Activated gamma-delta T cell treated with anti-CD3 and anti-CD28 coated beads, Interleukin-2, amount 50 U/mL, for 16 hours (primary cell): ENCODE measurements around the gene DHRS7C.

Experiments
- DNase-seq: peaks from one replicate; pipeline ENCODE4 v3.0.0-alpha.2; 2020; ENCODE audit warnings: low read depth

Gene DHRS7C, protein sequence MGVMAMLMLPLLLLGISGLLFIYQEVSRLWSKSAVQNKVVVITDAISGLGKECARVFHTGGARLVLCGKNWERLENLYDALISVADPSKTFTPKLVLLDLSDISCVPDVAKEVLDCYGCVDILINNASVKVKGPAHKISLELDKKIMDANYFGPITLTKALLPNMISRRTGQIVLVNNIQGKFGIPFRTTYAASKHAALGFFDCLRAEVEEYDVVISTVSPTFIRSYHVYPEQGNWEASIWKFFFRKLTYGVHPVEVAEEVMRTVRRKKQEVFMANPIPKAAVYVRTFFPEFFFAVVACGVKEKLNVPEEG

DNA sequence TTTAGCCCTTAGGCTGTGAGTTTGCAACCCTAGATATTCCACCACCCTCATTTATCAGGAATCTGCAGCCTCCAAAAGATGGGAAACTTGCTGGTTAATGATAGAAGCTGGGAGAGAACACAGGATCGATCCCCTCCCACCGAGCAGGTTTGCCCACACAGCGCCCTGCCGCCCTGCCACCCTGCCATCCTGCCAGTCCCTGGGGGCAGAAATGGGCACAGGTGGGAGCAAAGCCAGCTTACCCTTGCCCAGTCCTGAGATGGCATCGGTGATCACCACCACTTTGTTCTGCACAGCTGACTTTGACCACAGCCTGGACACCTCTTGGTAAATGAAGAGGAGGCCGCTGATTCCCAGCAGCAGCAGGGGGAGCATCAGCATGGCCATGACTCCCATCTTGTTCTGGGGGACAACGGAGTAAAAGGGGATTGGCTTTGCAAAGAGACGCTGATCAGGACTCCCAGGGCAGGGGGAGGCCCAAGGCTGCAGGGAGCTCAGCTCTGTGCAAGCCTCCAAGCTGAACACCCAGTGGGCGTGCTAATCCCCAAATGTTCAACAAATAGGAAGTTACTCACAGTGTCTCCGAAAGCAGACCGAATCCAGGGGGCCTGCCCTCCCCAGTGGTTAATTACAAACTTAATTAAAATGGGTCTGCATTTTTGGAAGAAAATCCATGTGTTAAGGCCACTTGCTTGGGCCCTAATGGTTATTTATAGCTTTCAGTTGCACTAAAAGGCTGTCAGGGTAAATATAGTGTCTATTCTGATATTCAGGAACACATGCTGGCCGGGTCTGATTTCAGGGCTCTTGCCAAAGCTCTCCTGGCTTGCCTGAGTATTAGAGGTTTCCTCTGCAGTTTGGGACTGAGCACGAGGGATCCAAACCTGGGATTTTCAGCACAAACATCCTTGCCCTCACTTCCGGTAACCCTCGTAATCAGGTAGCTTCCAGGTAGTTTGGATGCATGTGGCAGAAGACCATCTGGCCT, at the start of gene DHRS7C:
DHRS7C (minus strand) TSS at position 704 of the 988 bp plus-strand sequence; CDS start at position 396, 308 bp downstream.
- DNase-seq: no peak

DNA sequence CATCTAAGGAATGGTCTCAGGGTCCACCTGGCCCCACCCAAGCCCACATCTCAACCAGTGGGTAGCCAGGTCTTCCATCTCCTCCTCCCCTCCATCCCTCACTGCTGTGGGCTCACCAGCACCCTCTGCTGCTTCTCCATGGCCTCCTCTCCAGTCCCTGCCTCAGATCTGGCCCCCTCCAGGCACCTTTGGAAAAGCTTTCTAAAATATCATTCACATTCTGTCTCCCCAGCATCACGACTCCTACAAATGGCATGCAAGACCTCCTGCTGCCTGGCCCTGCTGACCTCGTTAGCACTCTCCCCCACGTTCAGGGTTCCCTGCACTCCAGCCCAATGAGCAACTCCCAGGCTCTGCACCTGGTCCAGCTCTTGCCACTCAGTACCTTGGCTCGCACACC, 48.0 kb upstream of the DHRS7C start:
- no peak for DNase-seq

DNA sequence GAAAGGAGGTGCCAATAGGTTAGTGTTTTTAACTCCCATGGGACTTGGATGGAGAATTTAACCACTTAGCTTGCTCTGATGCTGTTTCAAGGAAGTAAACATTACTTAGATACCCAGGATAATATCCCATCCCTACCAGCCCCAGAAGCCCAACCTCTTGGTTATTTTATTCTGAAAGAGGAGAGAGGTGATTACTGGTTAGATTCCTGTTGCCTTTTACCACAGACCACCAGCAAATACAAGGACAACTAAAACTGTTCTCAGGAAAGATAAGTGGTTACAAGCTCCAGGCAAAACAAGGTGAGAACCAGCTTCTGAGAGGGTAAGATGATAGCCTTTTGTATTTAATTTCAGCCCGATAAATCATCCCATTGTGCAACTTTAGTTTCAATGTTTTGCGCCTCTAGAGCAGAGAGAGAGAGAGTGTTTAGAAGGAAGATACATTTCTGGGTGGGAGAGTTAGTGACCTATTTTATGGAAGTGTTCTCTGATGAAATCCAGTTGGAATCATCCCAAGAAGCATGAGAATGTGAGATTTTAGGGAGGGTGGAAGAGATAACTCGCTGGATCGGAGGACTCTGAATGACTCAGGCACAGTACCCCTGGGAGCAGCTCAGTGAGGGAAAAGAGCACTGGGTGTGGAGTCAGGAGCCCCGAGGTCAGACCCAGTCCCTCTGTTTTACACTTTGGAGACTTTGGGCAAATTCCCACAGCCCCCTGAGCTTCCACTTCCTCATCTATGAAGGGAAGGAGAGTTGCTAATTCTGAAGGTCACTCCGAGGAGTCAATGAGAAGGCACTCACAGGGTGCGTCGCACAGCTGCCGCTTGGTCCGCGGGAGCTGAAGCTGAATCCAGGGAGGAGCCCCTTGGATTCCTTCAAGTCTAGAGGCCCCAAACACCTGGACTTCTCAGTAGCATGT, 46.4 kb upstream of the DHRS7C start:
- no peak for DNase-seq

DNA sequence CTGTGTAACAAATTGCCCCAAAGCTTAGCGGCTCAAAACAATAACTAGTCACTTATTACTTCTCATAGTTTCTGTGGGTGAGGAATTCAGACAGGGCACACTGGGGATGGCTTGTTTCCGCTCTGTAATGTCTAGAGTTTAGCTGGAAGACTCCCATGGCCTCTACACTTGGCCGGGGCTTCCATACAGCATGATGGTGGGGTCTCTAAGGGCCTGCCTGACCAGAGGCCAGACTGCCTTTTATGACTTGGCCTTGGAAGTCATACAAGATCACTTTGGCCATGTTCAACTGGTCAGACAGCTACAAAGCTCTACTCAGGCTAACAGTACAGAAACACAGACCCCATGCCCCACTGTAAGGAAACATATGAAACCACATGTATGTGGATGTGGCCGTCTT, 42.5 kb upstream of the DHRS7C start:
- no peak for DNase-seq

DNA sequence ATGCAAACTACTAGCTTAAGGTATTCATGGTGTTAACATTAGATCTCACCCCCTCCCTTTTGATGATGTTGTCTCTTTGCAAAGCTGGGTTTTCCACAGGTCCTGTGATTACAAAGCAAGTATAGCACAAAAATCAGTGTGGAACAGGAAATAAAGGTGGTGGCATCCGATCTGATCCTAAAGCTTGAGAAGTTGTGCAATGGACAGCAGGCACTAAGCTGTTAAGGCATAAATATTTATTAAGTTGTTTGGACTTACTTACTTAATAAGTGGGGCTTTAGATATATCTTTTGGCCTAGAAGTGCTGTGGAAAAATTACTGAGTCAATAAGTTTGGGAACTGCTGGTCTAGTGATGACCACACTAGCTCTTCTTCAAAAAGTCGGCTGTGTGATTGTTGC, 39.3 kb upstream of the DHRS7C start:
- no peak for DNase-seq

DNA sequence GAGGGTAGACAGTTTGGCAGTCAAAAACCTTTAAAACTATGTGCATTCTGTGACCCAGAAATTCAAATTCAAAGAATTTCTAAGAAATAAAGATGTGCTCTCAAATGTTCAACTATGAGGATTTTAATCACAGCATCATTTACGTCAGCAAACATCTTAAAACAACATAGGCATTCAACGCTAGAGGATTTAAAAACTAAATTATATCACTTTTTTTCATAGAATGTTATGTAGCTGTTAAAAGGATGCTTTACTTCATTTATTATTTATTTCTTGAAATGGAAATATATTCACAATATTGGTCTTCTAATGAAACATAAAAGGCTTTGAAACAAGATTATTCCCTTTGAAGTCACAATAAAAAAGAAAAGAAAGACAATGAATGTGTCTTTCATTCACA, 38.0 kb upstream of the DHRS7C start:
- DNase-seq: no peak

DNA sequence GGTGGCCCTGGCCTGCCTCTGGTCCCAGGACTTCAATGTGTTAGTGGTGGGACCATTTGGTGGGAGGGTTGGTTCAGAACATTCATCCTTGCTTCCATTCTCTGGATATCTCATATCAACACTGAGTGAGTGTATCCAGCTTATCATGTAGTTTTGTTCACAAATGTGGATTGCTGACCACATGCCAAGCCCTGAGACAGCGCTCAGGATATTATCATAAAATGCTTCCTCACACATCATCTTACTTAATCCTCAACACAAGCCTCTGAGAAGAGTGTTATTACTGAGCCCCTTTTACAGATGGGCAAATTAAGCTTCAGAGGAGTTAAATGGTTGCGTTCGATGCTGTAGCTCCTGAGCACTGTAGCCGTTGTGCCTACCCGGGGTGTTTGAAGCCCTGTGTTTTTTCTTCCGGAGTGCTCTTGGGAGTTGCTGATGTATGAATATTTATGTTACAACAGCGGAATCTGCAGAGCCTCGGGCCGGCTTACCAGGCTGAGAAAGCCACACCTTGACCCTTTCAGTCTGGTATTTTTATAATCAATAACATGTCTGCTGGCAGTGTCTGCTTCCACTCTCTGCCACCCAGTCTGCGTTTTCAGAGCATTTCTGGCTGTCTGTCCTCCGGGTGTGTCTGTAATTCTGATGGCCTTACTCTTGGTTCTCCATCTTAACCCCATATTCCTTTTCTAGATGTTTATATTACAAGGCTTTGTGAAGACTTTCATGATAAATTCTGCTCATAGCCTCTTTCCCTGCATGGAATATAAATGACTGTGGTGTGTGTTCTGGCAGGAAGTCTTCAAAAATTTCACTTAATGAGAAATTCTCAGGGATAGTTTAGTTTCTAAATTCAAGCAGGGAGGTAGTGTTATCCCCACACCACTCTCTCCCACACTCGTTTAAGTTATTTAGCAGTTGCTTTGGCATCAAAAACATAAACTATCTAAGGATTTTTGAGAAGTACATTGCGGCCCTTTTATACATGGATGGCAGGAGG, 37.2 kb upstream of the DHRS7C start:
- no peak for DNase-seq

DNA sequence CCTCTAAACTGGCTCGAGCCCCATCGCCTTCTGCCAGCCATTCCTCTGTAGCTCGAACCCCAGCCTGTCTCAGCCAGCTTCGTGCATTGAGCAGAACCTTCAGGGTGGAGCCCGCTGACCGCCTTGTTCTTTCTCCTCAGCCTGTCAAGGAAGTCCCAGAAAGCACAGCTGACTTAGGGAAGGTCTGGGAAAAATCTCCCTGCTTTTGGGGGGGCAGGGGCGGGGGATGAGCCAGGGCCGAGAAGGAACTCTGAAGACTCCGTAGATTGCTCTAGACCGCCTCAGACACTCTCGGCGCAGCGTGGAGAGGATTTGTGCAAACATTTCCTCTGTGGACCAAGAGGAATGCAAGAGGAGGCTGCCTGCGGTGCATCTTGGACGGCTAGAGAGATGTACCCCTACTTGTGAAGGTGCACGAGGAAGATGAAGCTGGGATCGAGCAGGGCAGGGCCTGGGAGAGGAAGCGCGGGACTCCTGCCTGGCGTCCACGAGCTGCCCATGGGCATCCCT, 34.3 kb upstream of the DHRS7C start, which contains the start of gene GLP2R:
GLP2R (plus strand) TSS at position 284 of the 510 bp plus-strand sequence; CDS start at position 424, 140 bp downstream.
- no peak for DNase-seq

DNA sequence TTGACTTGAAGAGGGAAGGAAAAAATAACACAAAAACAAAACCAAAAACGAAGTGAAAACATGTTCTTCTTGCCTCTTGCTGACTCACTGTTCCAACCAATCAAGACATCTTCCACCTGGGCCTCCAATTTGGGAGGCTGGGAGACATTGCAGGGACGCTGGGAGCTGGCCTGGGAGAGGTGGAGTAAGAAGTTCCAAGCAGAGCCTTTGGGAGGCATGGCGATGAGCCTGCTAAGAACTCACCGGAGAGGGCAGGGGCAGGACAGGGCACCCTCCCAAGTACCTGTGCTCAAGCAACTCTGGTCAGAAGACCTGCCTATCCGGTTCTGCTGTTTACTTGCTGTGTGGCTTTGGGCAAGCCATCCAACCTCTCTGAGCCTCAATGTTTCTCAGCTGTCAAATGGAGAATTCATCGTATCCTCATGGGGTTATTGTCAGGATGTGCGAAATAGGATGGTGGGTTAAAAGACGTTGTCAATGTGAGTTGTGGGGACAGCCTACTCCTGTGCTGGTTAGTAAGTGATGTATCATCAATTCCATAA, 33.5 kb upstream of the DHRS7C start:
- no peak for DNase-seq

DNA sequence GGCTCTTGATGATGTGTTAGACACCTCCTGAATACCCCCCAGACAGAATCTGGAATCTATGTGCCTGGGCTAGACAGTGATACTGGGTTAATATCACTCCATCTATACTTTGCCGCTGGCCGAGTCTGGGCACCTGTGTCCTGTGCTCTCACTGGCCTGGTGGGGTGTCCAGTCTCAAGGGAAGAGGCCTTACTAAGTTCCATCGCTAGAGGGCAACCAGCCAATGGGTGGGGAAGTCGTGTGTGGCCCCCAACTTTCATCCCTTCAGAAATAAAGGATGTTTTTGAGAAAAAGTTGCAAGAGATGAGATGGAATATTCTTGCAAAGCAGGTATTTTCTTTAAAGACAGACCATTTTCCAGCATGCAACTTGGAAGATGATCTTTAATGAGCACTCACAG, 32.7 kb upstream of the DHRS7C start:
- DNase-seq: no peak

DNA sequence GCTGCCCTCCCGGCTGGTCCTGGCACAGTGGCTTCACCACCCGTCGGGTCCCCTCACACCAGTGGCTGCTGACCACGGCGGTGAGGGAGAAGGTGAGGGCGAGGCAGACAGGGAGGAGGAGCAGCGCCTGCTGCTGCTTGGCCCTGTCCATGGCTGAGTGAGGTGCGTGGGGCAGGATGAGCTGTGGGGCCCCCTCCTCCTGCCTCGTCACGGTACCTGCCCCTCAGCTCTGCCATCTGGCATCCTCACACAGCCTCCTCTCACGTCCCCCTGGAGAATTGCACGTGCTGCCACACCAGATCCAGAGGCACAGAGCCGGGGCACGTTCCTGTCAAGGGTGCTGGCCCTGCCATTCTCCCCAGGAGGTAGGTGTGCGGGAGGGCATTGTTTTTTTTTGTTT, 30.5 kb upstream of the DHRS7C start, which contains the start of gene GSG1L2:
GSG1L2 (minus strand) TSS at position 159 of the 400 bp plus-strand sequence; CDS start at position 151, 8 bp downstream.
- no peak for DNase-seq

DNA sequence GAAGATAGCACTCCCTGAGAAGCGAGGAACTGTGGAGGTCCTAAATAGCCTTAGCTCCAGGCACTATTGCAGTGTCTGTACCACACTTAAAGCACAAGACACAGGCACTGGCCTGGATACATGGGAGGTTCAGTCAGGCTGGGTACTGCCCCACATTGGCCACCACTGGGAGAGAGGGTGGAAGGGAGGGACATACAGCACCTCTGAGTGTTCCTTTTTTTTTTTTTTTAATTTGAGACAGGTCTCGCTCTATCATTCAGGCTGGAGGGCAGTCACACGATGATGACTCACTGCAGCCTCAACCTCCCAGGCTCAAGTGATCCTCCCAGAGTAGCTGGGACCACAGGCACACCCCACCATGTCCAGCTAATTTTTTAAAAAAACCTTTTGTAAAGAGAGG, 29.1 kb upstream of the DHRS7C start:
- no peak for DNase-seq

DNA sequence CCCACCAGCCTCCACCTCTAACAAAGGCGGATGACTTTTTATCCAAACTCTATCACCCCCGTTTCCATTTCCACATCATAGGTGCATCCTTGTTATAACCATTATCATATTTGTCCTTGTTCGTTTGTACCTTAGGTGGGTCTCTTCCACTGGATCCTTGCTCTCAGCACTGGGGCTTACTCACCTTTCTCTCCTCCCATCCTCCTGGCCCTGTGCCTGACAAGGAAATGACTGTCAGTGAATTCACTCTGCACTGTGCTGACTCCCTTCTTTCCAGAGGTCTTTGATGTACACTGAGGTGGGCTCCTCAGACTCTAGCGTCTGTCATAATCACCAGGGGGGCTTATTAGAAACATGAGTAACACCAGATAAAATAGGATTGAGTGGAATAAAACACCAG, 27.4 kb upstream of the DHRS7C start:
- no peak for DNase-seq

DNA sequence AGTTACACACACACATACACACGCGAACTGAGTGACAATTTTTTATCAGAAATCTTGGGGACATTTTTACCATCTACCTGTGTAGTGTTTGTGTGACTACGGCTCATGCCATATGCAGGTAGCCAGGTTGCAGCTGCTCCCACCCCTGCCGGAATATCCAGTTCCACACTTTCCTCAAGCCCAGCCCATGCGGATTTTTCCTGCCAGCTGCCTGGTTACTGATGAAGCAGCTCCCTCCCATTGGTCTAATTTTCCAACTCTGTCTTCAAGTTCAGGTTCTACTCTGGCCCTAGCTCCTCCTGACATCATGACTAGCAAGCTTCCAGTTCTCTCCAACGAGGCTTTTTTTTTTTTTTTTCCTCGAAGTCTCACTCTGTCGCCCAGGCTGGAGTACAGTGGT, 25.7 kb upstream of the DHRS7C start:
- no peak for DNase-seq

DNA sequence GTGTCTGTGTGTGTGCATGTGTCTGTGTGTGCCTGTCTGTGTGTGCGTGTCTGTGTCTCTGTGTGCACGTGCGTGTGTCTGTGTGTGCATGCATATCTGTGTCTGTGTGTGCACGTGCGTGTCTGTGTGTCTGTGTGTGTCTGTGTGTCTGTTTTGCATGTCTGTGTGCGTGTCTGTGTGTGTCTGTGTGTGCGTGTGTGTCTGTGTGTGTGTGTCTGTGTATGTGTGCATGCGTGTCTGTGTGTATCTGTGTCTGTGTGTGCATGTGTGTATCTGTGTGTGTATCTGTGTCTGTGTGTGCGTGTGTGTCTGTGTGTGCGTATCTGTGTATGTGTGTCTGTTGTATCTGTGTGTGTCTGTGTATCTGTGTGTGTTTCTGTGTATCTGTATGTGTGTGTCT, 25.1 kb upstream of the DHRS7C start:
- no peak for DNase-seq

DNA sequence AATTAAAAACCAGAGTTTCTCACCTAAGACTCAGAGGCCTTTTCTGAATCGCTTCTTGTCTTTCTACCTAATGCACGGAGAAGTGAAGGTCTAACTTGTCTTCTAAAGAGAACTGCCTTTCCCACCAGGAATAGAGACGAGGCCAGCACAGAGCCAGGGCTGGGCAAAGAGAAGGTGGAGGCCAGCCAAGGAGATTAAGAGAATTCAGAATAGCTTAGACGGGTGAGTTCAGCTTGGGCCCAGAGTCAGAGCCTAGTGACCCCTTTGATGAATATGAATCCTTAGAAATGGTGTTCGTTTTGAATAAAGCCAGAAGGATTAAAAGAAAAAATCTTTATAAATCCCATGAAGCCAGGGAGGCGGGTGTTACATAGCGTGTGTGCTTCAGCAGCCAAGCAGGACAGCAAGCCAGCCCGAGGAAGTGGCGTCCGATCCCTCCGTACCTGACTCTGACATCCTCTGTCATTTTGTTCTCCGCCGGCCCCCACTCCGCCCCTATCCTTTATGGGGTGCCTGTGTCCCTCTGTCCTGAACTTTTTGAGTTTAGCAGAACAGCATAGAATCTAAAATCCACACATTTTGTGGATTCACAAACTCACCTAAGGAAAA, 23.0 kb upstream of the DHRS7C start:
- DNase-seq: no peak

DNA sequence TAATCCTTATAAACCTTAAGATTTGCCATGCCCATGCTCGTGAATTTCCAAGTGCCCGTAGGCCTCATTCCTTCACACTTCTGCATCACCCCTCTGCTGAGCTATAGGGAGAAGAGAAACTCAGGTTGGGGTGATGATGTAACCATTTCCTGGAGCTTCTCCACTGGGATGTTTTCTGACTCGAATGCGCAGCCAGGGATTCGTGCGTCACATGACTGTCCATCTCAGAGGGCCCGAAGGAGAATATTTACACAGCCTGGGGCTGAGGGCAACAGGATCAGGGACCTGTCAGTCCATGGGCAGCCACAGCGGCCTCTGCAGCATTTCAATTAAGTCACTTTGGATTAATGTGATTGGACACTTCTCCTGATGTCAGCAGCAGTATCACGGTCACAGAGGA, 21.8 kb upstream of the DHRS7C start:
- no peak for DNase-seq

DNA sequence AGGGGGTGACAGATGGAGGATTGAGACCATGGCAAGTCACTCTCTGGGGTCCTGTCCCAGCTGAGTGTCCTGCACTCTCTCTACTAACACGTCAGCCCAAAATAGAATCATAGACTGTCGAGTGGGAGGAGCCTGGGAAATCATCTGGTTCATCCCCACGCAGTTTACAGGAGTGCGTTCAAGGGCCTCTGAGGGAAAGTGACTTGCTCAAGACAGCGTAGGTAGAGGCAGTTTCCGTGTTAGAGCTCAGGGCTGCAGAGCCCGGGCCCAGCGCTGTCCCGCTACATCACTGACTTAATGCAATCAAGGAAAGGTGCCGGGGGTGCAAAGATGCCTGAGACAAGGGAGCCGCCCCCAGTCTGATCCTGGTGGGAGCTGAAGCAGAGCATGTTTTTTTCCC, 20.1 kb upstream of the DHRS7C start:
- DNase-seq: no peak

DNA sequence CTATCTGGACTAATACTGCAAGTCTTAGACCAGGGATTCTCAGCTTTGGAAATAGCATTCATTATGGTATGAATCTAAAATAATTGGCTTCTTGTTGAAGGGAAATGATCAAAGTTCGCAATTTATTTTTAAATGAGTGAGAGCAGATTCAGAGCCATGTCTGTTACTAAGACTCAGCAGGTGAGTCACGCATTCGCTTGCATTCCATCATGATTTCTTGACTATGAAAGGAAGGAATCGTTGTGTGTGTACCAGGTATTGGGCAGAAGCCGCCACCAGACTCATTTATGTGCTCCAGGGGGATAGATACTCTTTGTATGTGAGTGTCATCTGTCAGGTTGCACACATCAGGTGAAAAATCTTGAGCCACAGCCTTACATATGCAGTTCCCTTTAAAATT, 19.7 kb upstream of the DHRS7C start:
- DNase-seq: no peak
